Measurements from ENCODE around the gene MT1E. TPM values are rescaled to one million over a fixed set of nuclear protein-coding genes. Genes with fewer than 3 reads are reported as not detected.

MT1E gene
- total and polyA plus RNA-seq, 2 of the 13 experiments (the other 11 are each of a cell fraction or from before 2014, with no cell fraction given) = 110 to 1,072 TPM

DNA sequence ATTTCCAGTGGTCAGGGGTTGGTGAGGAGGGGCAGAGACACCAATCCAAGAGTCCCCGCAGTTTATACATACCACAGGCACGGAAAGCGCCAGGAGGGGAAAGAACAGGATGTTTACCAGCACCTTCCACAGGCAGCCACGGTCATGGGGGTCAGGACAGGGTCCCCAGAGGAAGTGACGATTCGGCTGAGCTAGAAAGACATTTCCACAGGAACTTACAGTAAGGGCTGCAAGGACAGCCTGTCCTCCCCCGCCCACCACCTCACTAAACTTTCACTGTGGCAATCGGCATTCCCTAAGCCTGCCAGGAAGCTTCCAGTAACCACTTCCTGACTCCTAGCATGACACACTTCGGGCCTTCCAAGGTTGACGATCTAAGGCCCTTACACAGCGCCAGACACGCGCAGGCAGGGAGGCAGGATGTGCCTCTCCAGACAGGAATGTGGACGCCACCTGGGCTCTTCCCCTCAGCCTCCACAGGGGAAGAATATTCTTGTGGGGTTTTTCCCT, 18.4 kb upstream of the MT1E start (continued):
- TF ChIP-seq, protein P1, sequence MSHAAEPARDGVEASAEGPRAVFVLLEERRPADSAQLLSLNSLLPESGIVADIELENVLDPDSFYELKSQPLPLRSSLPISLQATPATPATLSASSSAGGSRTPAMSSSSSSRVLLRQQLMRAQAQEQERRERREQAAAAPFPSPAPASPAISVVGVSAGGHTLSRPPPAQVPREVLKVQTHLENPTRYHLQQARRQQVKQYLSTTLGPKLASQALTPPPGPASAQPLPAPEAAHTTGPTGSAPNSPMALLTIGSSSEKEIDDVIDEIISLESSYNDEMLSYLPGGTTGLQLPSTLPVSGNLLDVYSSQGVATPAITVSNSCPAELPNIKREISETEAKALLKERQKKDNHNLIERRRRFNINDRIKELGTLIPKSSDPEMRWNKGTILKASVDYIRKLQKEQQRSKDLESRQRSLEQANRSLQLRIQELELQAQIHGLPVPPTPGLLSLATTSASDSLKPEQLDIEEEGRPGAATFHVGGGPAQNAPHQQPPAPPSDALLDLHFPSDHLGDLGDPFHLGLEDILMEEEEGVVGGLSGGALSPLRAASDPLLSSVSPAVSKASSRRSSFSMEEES (CRISPR knock-in tag; IDR thresholded peaks at IDR 0.05) = peak; percentile 89; the same call in 1 of the 2 replicates
- TF ChIP-seq, protein P2, sequence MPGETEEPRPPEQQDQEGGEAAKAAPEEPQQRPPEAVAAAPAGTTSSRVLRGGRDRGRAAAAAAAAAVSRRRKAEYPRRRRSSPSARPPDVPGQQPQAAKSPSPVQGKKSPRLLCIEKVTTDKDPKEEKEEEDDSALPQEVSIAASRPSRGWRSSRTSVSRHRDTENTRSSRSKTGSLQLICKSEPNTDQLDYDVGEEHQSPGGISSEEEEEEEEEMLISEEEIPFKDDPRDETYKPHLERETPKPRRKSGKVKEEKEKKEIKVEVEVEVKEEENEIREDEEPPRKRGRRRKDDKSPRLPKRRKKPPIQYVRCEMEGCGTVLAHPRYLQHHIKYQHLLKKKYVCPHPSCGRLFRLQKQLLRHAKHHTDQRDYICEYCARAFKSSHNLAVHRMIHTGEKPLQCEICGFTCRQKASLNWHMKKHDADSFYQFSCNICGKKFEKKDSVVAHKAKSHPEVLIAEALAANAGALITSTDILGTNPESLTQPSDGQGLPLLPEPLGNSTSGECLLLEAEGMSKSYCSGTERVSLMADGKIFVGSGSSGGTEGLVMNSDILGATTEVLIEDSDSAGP (CRISPR knock-in tag; IDR thresholded peaks at IDR 0.05; ENCODE audit: borderline replicate concordance) = peak; percentile 62
- TF ChIP-seq RAD21 (CRISPR knock-in tag; IDR thresholded peaks at IDR 0.05) (0 out of 2 replicates have a peak, but pooled peaks have one; percentile 6), TBL1XR1 (IDR thresholded peaks at IDR 0.05; ENCODE audit: borderline replicate concordance, low read length, partially characterized antibody) (no peak), ZNF235 (CRISPR knock-in tag; IDR thresholded peaks at IDR 0.05; ENCODE audit: borderline replicate concordance) (0 out of 2 replicates have a peak, but pooled peaks have one; percentile 19), ZNF703 (CRISPR knock-in tag; IDR thresholded peaks at IDR 0.05; ENCODE audit: borderline replicate concordance) (peak; percentile 72), FOXC1 (CRISPR knock-in tag; IDR thresholded peaks at IDR 0.05; ENCODE audit: borderline replicate concordance) (peak; percentile 63), SMC3 (IDR thresholded peaks at IDR 0.05; ENCODE audit: low read length) (peak; percentile 0; the same call in 1 of the 2 replicates), ZNF782 (CRISPR knock-in tag; IDR thresholded peaks at IDR 0.05; ENCODE audit: borderline replicate concordance) (no peak), HNRNPL (IDR thresholded peaks at IDR 0.05; ENCODE audit: low read depth, low read length) (no peak), ZNF652 (CRISPR knock-in tag; IDR thresholded peaks at IDR 0.05; ENCODE audit: borderline replicate concordance, low read depth) (peak; percentile 62), PAF1 (CRISPR knock-in tag; IDR thresholded peaks at IDR 0.05) (no peak), KAT7 (CRISPR knock-in tag; IDR thresholded peaks at IDR 0.05; ENCODE audit: borderline replicate concordance) (peak; percentile 64; the same call in 1 of the 2 replicates), IKZF4 (CRISPR knock-in tag; IDR thresholded peaks at IDR 0.05; ENCODE audit: borderline replicate concordance, low read depth, not compliant biosample characterization) (peak; percentile 15), SNRNP70 (IDR thresholded peaks at IDR 0.05; ENCODE audit: low read depth, low read length) (no peak), ZNF616 (CRISPR knock-in tag; IDR thresholded peaks at IDR 0.05; ENCODE audit: low read depth) (peak; percentile 79), GATAD2A (CRISPR knock-in tag; IDR thresholded peaks at IDR 0.05) (peak; percentile 96), REXO4 (CRISPR knock-in tag; IDR thresholded peaks at IDR 0.05; ENCODE audit: borderline replicate concordance) (peak; percentile 86; the same call in 1 of the 2 replicates), ZNF883 (CRISPR knock-in tag; IDR thresholded peaks at IDR 0.05; ENCODE audit: not compliant biosample characterization) (peak; percentile 92), SRY (CRISPR knock-in tag; IDR thresholded peaks at IDR 0.05) (peak; percentile 93; the same call in 1 of the 2 replicates)
- TF ChIP-seq, protein P3, sequence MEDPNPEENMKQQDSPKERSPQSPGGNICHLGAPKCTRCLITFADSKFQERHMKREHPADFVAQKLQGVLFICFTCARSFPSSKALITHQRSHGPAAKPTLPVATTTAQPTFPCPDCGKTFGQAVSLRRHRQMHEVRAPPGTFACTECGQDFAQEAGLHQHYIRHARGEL (CRISPR knock-in tag; IDR thresholded peaks at IDR 0.05) = no peak

All from HepG2 (cell line).